GM18873 (cell line): ENCODE data around the gene NTMT1.
"Not testable (repeated sequence)": the region's sequence is repeated elsewhere in the genome, so short reads cannot be mapped to it uniquely, and the experiment has no call there.

Experiments
- ATAC-seq: cut with Tn5 transposase; IDR thresholded peaks from one replicate; pipeline ENCODE4 v1.9.1; 2021; ENCODE audit warnings: mild to moderate bottlenecking, moderate library complexity, moderate number of reproducible peaks; ENCODE audit not compliant: unreplicated experiment, low FRiP score

The NTMT1 gene, protein sequence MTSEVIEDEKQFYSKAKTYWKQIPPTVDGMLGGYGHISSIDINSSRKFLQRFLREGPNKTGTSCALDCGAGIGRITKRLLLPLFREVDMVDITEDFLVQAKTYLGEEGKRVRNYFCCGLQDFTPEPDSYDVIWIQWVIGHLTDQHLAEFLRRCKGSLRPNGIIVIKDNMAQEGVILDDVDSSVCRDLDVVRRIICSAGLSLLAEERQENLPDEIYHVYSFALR

DNA sequence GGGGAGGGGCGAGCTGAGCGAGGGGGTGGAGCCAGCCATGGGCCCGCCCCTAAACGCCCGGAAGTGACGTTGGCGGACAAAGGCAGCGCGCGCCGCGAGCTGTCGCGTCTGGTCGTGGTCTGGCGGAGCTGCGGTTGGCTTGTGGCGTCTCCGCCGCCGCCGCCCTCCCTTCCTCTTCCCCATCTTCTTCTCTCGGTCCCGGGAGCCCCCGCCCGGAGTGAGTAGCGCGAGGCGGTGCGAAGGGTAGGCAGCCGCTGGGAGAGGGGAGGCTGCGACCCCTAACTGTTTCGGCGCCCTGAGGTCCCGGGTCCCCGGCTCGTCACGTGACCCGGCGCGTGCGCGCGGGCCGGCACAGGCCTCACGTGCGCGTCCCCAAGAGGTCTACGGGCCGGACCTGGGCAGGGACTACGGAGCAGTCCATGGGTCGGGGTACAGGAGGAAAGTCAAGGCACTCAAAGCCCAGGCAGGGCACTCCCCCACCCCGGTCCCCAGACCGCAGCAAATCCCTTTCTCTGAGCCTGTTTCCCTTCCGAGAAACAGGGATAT, at the start of gene NTMT1:
Gene NTMT1, plus strand, starts transcription at position 85 of the 546 bp plus-strand sequence. CDS start 6,541 bp downstream, outside the sequence.
- ATAC-seq: peak; percentile 53

DNA sequence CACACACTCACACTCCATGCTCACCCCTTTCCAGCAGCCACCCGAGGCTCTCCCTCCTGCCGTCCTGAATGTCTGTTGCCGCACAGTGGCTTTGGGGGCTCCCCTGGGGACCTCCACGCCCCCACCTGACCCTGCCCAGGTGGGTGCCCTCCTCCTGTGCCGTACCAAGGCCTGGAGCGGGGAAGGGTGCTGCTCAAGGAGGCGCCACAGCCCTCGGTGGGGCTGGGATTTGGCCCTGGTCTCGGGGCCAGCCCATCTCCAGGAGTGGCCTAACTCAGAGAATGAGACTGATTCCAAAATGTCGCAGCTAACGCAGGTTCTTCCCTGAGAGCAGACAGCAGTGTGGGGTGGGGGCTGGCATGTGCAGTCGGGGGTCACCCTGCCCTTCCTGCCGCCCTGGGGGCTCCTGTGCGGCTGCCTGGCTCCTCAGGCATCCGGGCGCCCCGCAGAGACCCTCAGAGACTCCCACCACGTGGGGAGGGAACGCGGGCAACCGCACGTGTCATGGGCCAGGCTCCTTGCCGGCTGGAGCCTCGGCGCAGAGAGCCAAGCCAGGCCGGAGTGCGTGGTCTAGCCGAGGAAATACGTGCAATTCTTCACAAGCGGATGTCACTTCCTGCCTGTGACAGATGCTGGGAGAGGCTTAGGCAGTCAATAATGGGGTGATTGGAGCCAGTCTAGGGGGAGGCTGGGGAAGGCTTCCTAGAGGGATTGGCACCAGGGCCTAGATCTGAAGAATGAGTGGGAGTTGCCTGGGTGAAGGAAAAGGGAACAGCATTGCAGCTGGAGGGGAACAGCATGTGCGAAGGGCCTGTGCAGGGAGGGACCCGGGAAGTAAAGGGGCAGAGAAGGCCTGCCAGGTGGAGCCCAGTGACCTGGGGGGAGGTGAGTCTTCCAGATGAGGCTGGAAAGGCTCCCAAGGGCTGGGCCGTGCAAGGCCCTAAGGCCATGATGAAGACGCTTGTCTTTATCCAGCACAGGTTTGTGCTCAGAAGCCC, 49.1 kb upstream of the NTMT1 start:
- no peak for ATAC-seq

DNA sequence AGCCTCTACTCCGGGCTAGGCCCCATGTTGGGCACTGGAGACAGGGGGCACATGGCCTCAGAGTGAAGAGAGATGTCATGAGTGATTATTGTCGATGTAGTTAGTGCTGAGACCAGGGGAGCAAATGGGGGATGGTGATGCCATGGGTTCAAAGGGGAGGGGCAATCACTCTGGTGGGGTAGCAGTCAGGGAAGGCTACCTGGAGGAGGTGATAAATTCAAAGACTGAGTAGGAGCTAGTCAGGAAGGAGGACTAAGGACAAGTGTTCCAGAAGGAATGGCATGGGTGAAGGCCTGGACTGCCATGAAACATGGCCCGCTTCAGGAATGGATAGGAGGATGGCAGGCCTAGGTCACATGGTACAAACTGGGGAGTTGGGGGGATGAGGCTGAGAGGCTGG, 46.7 kb upstream of the NTMT1 start:
- no peak for ATAC-seq

DNA sequence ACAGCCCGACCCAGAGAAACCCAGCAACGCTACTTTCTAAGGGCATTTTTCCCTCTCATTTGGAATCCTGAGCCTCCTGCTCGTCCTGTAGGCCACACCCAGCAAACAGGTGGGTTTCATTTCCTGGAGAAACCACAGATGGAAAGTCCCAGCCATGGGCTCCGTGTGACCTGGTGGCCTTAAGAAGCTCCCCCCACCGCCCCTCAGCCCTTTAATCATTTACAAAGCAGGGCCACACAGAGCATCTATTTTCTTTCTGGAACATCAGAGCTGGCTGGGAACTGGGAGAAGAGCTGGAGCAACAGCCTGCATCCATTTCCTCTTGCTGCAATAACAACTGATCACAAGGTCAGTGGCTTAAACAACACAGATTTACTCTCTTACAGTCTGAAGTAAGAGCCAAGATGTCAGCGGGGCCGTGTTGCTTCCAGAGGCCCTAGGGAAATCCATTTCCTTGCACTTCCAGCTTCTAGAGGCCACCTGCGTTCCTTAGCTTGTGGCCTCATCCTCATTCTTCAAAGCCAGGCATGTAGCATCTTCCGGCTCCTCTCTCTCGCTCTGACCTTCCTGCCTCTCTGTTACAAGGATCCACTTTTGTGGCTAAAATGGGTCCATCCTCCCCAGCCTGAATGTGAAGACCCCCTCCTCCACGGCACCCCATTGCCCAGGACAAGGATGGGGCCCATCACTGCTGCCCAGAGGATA, 45.6 kb upstream of the NTMT1 start:
- ATAC-seq: peak; percentile 47

DNA sequence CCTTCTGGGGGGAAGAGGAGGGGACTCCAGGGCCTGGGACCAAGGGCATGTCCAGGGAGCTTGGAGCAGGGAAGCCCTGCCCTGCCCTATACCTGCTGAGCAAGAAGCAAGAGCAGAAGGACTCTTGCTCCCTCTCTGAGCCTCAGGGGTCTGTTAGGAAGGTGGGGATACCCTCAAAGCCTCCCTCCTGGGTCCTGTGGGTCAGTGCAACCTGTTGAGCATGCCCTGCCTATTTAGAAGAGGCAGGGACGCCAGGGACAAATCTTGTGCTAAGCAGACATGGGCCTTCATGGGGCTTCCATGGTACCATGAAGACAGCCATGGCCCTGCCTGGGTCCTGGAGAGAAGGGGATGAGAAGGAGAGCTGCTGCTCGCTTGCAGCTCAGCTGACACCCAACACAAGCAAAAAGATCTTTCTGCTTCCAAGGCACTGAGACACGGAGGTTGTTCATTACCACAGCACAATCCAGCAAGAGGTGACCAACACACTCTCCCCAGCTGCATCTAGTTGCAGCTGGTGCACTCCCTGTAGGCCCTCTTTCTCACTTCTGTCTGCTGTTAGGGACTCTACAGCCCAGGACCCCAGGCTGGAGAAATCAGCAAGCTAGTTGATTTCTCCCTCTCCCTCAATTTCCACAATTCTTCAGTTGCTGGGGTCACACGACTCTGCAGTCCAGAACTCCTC, 44.3 kb upstream of the NTMT1 start:
- no peak for ATAC-seq

DNA sequence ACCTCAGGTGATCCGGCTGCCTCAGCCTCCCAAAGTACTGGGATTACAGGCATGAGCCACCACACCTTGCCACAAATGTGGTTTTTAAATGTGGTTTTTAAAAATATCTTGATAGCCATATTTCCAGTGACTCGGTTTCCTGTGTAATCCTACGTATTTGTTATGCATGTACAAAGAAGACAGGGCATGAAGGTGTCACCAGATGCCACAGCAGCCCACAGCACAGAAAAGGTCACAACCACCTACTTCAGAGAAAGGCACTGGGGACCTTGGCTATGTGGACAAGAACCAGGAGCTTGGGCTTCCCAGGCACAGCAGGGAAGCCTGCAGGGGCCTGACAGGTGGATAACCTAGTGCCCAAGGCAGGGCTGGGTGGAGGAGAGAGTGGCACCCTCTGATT, 43.1 kb upstream of the NTMT1 start:
- no peak for ATAC-seq

DNA sequence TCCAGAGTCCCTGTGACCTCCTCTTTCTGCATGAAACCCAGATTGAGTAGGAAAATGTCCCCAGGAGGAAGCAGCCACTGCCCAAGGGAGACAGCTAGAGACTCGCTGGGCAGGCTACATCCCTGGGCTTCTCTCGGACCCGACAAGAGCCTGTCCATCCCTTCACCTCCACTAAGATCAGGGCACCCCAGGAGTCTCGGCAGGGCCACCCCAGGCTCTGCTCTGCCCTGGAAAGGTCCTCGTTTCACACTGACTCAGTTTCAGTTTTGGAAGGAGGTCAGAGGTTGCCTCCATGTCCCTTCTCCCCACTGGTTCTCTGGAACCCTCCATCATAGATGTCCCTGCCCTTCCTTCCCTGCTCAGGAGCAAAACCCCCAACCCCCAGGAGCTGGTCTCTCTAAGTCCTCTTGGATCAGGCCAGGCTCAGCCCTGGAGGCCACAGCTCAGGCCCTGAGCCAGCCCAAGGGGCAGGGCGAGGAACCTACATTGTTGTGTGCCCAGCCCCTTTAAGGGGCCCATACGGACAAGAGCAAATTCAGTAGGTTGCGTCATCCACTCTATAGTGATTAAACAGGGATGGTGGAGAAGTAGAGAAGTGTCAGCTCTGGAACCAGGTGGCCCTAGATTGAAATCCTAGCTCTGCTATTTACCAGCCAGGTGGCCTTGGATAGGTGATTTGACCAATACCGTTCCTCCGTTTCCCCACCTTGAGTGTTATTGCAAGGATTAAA, 42.5 kb upstream of the NTMT1 start:
- no peak for ATAC-seq

DNA sequence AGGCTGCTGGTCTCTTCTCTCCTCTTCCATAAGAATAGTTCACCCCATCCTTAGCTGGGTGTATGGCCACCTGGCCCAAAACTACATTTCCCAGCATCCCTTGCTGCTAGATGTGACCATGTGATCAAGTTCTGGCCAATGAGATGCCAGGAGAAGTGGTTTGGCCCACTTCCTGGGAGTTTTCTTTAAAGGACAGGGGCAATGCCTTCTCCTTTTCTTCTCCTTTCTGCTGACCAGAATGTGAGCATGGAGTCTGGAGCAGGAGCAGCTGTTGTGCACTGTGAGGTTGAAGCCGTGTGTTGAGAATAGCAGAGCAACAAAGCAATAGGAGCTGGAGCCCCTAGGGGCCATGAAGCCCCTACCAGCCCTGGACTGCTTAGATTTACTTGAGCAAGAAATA, 41.8 kb upstream of the NTMT1 start:
- ATAC-seq: no peak

DNA sequence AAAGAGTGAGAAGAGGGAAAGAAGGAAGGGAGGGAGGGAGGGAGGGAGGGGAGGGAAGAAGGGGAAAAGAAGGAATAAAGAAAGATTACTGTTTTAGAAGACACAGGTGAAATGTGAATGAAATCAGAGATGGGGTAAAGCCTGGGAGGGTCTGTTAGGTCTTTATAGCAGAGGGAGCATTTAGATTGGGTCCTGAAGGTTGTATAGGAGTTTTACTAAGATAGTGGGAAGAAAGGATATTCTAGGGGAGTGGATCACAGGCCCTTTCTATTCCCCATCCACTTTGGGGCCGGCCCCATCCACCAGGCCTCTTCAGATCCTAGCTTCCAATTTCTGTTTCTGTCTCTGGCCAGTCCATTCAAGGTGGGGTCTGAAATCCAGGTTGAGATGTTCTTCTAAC, 40.6 kb upstream of the NTMT1 start:
- no peak for ATAC-seq

DNA sequence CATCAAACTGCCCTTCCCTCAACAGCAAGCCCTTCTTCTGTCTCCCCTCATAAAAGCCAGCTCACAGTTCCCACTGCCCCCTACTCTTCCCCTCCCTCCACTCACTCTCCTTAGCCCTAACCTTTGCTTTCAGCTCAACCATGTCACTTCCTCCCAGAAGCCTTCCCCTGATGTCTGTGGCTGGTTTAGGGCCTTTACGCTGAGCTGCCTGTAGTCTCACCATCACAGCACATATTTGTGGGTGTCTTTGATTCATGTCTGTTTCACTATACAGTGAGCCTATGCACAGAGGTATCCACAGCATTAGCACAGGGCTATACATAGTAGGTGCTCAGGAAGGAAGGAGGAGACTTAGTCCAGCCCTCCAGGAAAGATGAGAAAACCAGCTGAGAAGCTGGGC, 39.7 kb upstream of the NTMT1 start:
- ATAC-seq: no peak

DNA sequence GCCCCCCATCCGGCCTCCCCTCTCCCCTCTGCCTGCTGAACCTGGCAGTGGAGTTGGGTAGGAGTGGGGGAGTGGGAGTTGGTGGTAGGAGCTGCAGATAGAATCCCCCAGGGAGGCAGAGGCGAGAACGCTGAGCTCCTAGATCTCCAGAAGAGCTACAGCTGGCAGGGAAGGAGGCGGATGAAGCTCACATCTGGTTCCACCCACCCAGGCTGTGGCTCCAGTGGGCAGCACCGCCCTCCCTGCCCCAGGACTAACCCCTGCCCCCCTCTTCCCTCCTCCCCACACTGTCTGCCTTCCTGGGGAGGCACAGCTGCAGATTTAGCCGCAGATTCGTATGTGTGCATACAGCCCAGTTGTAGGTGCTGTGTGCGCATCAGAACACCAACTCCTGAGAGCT, 39.3 kb upstream of the NTMT1 start:
- ATAC-seq: no peak

DNA sequence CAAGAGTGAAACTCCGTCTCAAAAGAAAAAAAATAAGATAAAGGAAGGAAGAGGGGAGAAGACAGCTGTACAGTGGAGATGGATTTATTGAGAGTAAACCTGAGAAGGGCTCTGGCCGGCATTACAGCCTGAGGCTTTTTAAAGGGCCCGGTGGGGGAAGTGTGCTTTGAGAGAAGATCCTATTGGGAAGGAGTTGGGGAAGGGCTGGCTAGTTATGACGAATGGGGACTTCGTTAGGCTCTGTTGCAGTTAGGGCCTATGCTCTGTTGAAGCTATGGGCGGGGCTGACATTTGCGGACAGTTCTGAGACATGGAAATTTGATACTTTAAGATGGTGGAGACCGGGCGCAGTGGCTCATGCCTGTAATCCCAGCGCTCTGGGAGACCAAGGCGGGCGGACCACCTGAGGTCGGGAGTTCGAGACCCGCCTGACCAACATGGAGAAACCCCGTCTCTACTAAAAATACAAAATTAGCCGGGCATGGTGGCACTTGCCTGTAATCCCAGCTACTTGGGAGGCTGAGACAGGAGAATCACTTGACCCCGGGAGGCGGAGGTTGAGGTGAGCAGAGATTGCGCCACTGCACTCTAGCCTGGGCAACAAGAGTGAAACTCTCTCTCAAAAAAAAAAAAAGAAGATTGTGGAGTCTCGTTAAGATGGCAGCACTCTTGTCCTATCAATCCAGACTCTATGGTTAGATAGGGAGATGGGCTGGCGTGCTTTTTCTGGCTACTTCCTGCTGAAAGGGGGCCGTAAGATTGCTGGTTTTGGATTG, 38.3 kb upstream of the NTMT1 start:
- ATAC-seq: no peak

DNA sequence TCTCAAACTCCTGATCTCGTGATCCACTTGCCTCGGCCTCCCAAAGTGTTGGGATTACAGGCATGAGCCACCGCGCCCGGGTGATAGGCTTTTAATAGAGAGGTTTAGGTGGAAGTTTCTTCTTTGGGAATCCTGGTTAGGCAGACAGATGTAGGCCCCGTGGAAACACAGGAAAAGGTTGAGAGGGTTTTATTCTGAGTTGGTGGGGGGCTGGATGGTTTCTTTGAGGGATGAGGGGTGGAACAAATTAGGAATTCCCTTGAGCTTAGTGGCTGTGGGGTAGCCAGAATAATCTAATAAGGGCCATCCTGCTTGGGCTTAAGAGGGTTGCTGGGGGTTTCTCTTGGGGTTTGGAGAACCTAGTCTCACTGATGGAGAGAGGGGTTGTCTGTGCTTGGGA, 35.5 kb upstream of the NTMT1 start:
- ATAC-seq: no peak

DNA sequence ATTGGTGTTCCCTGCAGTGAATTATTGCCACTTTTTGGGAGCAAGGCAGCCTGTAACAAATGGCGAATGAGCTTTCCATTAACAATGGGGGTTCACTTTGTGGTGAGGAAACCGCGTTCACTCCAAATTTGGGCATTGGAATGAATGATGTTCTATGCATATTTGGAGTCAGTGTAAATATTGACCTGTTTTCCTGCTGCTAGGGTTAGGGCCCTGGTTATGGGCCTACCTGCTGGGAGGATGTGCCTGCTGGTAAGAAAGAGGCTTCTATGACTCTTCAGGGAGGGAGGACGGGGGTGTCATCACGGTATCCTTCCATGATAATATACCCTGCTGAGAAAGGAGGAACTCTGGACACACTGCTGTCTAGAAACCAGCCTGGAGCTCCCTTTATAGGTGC, 34.0 kb upstream of the NTMT1 start:
- ATAC-seq: no peak

DNA sequence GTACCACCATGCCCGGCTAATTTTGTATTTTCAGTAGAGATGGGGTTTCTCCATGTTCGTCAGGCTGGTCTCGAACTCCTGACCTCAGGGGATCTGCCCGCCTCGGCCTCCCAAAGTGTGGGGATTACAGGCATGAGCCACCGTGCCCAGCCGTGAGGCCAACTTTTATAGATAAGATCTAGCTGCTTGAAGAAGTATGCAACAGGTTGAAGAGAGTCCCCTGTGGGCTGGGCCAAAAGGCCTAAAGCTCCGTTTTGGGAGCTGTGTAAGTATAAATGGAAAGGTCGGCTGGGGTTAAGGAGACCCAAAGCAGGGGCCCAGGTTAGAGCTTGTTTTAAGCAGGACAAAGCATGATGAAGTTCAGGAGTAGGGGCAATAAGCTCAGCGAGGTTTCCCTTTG, 33.2 kb upstream of the NTMT1 start:
- ATAC-seq: not testable (repeated sequence)

DNA sequence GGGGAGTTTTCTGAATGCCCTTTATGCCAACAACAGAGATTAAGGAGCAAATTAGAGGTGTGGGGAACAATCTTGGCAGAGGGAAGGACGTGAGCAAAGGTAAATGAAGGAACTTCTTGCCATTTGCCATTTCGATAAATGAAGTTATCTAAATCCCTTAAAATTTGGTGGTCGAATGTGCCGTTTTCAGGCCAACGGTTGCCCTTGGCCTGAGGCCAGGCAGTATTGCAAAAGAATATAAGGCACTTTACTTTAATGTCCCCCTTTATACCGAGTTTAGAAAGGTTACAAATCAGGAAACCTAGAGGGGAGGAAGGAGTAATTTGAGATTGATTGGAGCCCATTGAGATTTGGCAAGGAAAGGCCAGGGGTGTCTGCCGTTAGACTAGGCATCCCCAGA, 31.3 kb upstream of the NTMT1 start:
- ATAC-seq: no peak

DNA sequence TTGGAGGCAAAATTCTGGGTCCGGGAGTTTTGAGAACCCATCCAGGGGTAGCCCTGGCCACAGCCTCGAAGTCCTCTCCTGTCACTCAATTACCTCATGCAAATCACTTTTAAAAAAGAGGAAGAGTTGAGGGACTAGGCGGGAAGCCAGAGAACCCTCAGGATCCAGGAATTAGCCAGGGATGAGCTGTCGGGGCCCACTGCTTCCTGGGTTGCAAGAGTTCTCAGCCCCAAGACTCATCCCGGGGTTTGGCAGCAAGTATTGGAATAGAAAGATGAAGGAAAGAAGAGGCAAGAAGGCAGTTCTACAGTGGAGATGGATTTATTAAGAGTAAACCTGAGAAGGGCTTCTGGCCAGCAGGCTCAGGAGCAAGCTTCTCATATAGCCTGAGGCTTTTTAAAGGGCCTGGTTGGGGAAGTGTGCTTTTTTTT, 30.6 kb upstream of the NTMT1 start:
- no peak for ATAC-seq

DNA sequence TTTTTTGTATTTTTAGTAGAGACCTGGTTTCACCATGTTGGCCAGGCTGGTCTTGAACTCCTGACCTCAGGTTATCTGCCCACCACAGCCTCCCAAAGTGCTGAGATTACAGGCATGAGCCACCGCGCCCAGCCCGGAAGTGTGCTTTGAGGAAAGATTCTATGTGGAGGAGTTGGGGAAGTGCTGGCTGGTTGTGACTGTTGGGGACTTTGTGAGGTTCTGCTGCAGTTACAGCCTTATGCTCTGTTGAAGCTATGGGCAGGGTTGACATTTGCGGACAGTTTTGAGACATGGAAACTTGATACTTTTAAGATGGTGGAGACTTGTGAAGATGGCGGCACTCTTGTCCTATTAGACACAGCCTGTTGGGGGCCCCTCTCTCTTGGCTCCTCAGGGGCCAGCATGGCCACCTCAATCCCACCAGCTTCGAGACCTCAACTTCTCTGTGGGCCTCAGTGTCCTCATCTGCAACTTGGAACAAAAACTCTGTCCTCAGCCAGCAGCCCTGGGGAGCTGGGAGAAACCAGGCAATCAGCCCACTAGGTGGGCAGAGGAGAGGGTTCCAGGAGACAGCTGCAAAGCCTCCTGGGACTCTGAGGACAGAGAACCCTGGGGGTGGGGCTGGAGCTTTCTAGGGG, 29.9 kb upstream of the NTMT1 start:
- ATAC-seq: no peak
